Keratinocyte (primary cell): ENCODE results near the gene ABCC3. TPM values are rescaled to one million over a fixed set of nuclear protein-coding genes. Genes with fewer than 3 reads are reported as not detected.
"Not testable (repeated sequence)": the region's sequence is repeated elsewhere in the genome, so short reads cannot be mapped to it uniquely, and the experiment has no call there.

ENCODE experiments used
- DNase-seq: peaks from one replicate; pipeline ENCODE4 v3.0.0-alpha.2; 2011; ENCODE audit warnings: low read depth, missing footprints, low spot score
- FAIRE-seq: peaks from 2 replicates; lab custom pipeline; 2011; peaks lifted over from hg19 to GRCh38; lab: Jason Lieb, UNC
- H2AFZ ChIP-seq: 2 replicates; pipeline ENCODE4 v1.6.0; 2012; ENCODE audit warnings: low read length, control low read depth, inconsistent platforms; ENCODE audit not compliant: control insufficient read depth
- H3K27ac ChIP-seq: 2 replicates; pipeline ENCODE4 v1.5.1; 2011; ENCODE audit warnings: low read length; ENCODE audit not compliant: control insufficient read depth, insufficient read depth
- H3K27me3 ChIP-seq: 3 replicates; pipeline ENCODE4 v1.6.0; 2011; ENCODE audit warnings: low read length; ENCODE audit not compliant: control insufficient read depth, insufficient read depth; ENCODE audit errors: extremely low read depth
- H3K36me3 ChIP-seq, 2 experiments: 2 replicates in 1 of 2; 3 replicates in 1 of 2; pipeline ENCODE4 v1.5.1; 2011; ENCODE audit warnings: low read length in 2 of 2, mild to moderate bottlenecking in 1 of 2; ENCODE audit not compliant: control insufficient read depth in 2 of 2, insufficient read depth in 2 of 2; ENCODE audit errors: extremely low read depth in 1 of 2
- H3K4me1 ChIP-seq: 3 replicates; pipeline ENCODE4 v1.5.1; 2011; ENCODE audit warnings: low read length; ENCODE audit not compliant: control insufficient read depth, insufficient read depth; ENCODE audit errors: extremely low read depth
- H3K4me2 ChIP-seq: 3 replicates; pipeline ENCODE4 v1.6.0; 2011; ENCODE audit warnings: low read depth, low read length; ENCODE audit not compliant: control insufficient read depth, insufficient read depth; ENCODE audit errors: extremely low read depth
- H3K4me3 ChIP-seq, 3 experiments: fragments of 200-600 bp in 1 of 3; sonication (generic) in 1 of 3; 2 replicates in 2 of 3; 3 replicates in 1 of 3; pipeline ENCODE4 v1.5.1; 2011 to 2016; ENCODE audit warnings: low read length in 3 of 3, mild to moderate bottlenecking in 3 of 3, control low read depth in 2 of 3, inconsistent platforms in 1 of 3, low read depth in 1 of 3, mixed read lengths in 1 of 3, mixed run types in 1 of 3, moderate library complexity in 1 of 3; ENCODE audit not compliant: control insufficient read depth in 2 of 3, insufficient read depth in 2 of 3; ENCODE audit errors: extremely low read depth in 1 of 3
- H3K79me2 ChIP-seq: 2 replicates; pipeline ENCODE4 v1.6.0; 2012; ENCODE audit warnings: low read length; ENCODE audit not compliant: control insufficient read depth, insufficient read depth
- H3K9ac ChIP-seq: 3 replicates; pipeline ENCODE4 v1.6.0; 2011; ENCODE audit warnings: low read length; ENCODE audit not compliant: control insufficient read depth, insufficient read depth; ENCODE audit errors: extremely low read depth
- H3K9me1 ChIP-seq: 3 replicates; pipeline ENCODE4 v1.6.0; 2011; ENCODE audit warnings: low read length; ENCODE audit not compliant: control insufficient read depth, insufficient read depth; ENCODE audit errors: extremely low read depth
- H3K9me3 ChIP-seq: 2 replicates; pipeline ENCODE4 v1.5.1; 2012; ENCODE audit warnings: low read depth, low read length; ENCODE audit not compliant: control insufficient read depth
- H4K20me1 ChIP-seq: 3 replicates; pipeline ENCODE4 v1.6.0; 2011; ENCODE audit warnings: low read length; ENCODE audit not compliant: control insufficient read depth, insufficient read depth; ENCODE audit errors: extremely low read depth
- CTCF ChIP-seq, 3 experiments: IDR thresholded peaks in 1 of 3; conservative IDR thresholded peaks in 1 of 3; optimal IDR thresholded peaks in 1 of 3; 2 replicates in 2 of 3; 3 replicates in 1 of 3; pipeline versions ENCODE3 to v1.5.1; 2011; ENCODE audit warnings: low read length in 3 of 3, mild to moderate bottlenecking in 3 of 3, moderate library complexity in 2 of 3, control low read depth in 1 of 3, inconsistent platforms in 1 of 3; ENCODE audit not compliant: insufficient read depth in 2 of 3; ENCODE audit errors: extremely low read depth in 1 of 3
- EZH2 ChIP-seq: IDR thresholded peaks from one replicate; pipeline ENCODE4 v1.6.1; 2012; ENCODE audit warnings: inconsistent platforms, mild to moderate bottlenecking, low read length, moderate library complexity
- dilution Hi-C: fragments of 300-500 bp; cut with MboI; formaldehyde crosslinking; loops from one replicate; pipeline ENCODE4 v1.7.0; 2020; ENCODE audit warnings: low sequenced_read_pairs; ENCODE audit not compliant: extremely low pct_ligation_motif_present
- polyA plus RNA-seq, 5 experiments: library from polyadenylated mRNA; depleted of rRNA in 3 of 5; stranded (reverse) in 3 of 5; stranded (forward) in 1 of 5; unstranded in 1 of 5; fragments of >200 nt; gene quantifications; 1 replicate in 1 of 5; 2 replicates in 3 of 5; 3 replicates in 1 of 5; pipeline versions ENCODE4 v1.2.1 to v1.2.3, GENCODE V29; 2011 to 2012; ENCODE audit warnings: missing spikeins in 2 of 5, low read depth in 1 of 5, low replicate concordance in 1 of 5

Gene ABCC3
- polyA plus RNA-seq, 1 donor (not counting 4 experiments of a cell fraction or from before 2014, with no cell fraction given) = 41.7 TPM

GRCh38 chr17:50680126-50680525 is 45.4 kb downstream of the ABCC3 start:
- Histone ChIP-seq H3K27ac (no peak overlapping the region), H4K20me1 (no peaks in the 10 kb centered on the region), H3K4me1 (peaks cover 2% of the 10 kb centered on the region), H3K4me2 (no peak overlapping the region), H3K79me2 (no peaks in the 10 kb centered on the region), H3K36me3 (peaks cover 10 to 33% of the 10 kb centered on the region in 2 experiments), H3K9me1 (no peaks in the 10 kb centered on the region), H3K27me3 (no peaks in the 10 kb centered on the region), H2AFZ (no peak overlapping the region), H3K9ac (no peak overlapping the region), H3K9me3 (no peaks in the 10 kb centered on the region), H3K4me3 (no peak overlapping the region)
- DNase-seq = no peak
- FAIRE-seq = no peak
- dilution Hi-C loops = no loop called here
- TF ChIP-seq EZH2 (no peak), CTCF (optimal IDR thresholded peaks at IDR 0.05 in 1 of 3, IDR thresholded peaks at IDR 0.05 in 1 of 3, conservative IDR thresholded peaks at IDR 0.05 in 1 of 3; ENCODE audit: extremely low read depth in 1 of 3, insufficient read depth in 2 of 3, low read length in 3 of 3) (no peak)

GRCh38 chr17:50680543-50681262 is 46.0 kb downstream of the ABCC3 start:
- H3K27me3 ChIP-seq, H3K4me2 ChIP-seq, H4K20me1 ChIP-seq, H3K79me2 ChIP-seq, FAIRE-seq, H3K4me1 ChIP-seq, H3K4me3 ChIP-seq, dilution Hi-C loops, H3K9ac ChIP-seq, H2AFZ ChIP-seq, H3K27ac ChIP-seq, DNase-seq, H3K9me1 ChIP-seq, H3K9me3 ChIP-seq: not testable (repeated sequence)
- peaks cover 10 to 29% of the 10 kb centered on the region in 2 experiments for H3K36me3 ChIP-seq
